ENCODE measurements around the gene FNDC3A.

FNDC3A gene

DNA sequence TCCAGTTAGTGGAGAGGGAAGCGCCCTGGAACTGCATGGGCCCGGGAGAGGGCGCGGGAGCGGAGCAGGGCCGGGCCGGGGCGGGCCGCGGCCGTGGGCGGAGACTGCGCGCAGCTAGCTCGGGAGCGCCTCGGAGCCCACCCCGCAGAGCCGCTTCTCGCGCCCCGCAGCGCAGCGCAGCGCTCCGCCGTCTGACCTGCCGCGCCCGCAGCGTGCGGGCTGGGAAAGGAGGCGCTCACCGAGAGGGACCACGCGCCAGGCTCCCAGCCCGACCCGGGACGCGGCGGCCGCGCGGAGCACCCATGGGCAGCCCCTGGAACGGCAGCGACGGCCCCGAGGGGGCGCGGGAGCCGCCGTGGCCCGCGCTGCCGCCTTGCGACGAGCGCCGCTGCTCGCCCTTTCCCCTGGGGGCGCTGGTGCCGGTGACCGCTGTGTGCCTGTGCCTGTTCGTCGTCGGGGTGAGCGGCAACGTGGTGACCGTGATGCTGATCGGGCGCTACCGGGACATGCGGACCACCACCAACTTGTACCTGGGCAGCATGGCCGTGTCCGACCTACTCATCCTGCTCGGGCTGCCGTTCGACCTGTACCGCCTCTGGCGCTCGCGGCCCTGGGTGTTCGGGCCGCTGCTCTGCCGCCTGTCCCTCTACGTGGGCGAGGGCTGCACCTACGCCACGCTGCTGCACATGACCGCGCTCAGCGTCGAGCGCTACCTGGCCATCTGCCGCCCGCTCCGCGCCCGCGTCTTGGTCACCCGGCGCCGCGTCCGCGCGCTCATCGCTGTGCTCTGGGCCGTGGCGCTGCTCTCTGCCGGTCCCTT, 244.5 kb downstream of the FNDC3A start, which contains the start of gene MLNR:
TSS of gene MLNR (plus strand) at position 303 of the 820 bp plus-strand sequence. CDS start at position 303, 0 bp downstream.
- DNase-seq (ENCODE audit: low spot score): peak; percentile 34

DNA sequence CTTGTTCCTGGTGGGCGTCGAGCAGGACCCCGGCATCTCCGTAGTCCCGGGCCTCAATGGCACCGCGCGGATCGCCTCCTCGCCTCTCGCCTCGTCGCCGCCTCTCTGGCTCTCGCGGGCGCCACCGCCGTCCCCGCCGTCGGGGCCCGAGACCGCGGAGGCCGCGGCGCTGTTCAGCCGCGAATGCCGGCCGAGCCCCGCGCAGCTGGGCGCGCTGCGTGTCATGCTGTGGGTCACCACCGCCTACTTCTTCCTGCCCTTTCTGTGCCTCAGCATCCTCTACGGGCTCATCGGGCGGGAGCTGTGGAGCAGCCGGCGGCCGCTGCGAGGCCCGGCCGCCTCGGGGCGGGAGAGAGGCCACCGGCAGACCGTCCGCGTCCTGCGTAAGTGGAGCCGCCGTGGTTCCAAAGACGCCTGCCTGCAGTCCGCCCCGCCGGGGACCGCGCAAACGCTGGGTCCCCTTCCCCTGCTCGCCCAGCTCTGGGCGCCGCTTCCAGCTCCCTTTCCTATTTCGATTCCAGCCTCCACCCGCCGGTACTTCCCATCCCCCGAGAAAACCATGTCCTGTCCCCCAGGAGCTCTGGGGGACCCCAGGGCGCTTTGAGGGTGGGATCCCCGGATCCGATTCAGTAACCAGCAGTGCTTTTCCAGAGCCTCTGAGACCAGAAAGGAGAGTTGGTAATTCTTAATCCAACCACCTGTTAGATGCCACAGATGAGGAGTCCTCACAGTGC, 245.3 kb downstream of the FNDC3A start:
- no peak for DNase-seq (ENCODE audit: low spot score)

GRCh38 chr13:49221590-49221965, 245.9 kb downstream of the FNDC3A start:
- DNase-seq (ENCODE audit: low spot score): no peak

DNA sequence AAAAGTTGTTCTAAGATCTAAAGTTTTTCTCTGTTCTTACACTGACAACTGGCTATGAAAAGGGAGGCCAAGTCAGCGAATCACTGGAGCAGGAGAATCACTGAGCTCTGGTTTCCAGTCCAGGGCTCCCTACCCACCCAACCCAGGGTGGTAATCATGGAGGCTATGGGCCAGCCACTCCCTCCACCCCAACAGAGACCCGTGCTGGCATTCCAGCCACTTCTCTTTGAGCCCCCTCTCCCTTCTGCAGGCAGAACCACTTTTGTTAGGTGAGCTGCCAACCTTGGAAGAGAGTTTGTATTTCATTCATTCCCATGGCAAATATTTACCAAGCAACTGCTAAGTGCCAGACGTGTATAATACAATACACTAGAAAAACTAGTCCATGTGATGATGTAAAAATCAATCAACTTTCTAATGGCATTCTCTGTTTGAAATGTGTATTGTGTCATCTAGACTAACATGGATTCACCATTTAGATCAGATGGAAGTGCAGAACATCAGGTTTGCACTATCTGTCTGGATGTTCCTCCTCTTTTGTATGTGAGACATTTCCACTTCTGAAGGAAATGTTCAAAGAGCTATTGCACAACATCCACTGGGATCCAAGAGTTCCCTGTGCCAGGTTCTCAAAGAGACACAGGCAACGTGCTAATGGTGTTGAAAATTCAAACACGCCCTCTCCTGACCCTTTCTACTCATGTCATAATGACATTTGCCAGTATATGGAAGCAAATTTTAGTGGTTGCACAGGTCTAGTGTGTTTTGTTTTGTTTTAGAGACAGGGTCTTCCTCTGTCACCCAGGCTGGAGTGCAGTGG, 249.7 kb downstream of the FNDC3A start:
- DNase-seq (ENCODE audit: low spot score): no peak

DNA sequence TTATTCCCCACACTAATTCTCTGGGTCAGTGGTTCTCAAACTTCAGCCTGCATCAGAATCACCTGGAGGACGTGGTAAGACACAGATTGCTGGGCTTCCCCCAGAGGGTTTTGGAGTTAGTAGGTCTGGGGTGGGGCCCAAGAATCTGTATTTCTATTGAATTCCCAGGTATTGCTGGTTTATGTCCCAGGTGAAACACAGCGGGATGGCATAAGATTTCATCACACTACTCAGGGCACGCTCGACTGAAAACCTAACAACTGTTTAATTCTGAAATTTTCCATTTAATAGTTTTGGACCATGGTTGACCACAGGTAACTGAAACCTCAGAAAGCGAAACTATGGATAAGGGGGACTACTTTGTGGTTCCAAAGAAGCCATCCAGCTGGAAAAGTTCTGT, 250.9 kb downstream of the FNDC3A start:
- no peak for DNase-seq (ENCODE audit: low spot score)

- no peak for DNase-seq (ENCODE audit: low spot score)
Observed at GRCh38 chr13:49234741-49235140, 259.0 kb downstream of the FNDC3A start.

DNA sequence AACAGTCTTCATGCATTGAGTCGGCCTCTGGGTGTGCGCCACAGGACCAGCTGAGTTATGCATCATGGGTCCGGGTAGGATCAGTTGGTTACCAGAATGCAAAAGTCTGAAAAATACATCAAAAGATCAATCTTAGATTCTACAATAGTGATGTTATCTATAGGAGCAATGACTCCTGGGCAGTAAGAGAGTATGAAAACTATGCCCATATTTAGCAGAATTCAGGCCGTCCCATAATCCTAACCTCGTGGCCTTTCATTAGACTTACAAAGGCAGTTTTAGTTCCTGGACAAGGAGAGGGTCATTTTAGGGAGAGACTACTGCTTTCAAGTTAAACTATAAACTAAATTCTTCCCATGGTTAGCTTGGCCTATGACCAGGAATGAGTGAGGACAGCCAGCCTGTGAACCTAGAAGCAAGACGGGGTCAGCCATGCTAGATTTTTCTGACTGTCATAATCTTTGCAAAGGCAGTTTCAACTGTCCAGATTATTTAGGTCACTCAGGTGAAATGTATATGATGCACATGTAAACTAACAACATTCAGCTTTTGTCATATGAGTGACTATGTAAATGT, 260.2 kb downstream of the FNDC3A start:
- no peak for DNase-seq (ENCODE audit: low spot score)

DNA sequence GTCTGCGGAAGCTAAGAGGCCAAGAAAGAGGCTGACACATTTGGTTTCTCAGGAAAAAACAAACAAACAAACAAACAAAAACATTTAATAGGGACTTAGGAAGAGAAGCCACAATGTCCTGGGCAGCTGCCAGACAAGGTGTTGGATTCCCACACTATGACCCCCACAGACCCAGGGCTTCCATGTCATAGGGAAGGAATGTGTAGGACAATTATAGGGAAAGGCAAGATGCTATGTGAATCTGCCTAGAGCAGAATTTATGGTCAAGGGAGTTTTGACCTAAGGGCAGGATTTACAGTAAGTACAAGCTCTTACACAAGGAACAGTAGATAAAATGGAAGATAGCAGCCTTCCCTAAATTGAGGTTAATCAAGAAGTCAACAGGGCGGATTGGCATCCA, 262.9 kb downstream of the FNDC3A start:
- no peak for DNase-seq (ENCODE audit: low spot score)

- peak; percentile 39 for DNase-seq (ENCODE audit: low spot score)
Observed at GRCh38 chr13:49240017-49240416, 264.3 kb downstream of the FNDC3A start.

- DNase-seq (ENCODE audit: low spot score): no peak
Observed at GRCh38 chr13:49241296-49241695, 265.6 kb downstream of the FNDC3A start.

GRCh38 chr13:49245101-49245500, 269.4 kb downstream of the FNDC3A start:
- DNase-seq (ENCODE audit: low spot score): no peak

- DNase-seq (ENCODE audit: low spot score): no peak
Observed at GRCh38 chr13:49246850-49247642, 271.3 kb downstream of the FNDC3A start.

GRCh38 chr13:49247643-49248621, 272.2 kb downstream of the FNDC3A start, which contains the start of gene CDADC1:
TSS of gene CDADC1 (plus strand) at chr13:49247925. CDS start at chr13:49248038, 113 bp downstream.
- peak; percentile 95 for DNase-seq (ENCODE audit: low spot score)

GRCh38 chr13:49248622-49249002, 272.9 kb downstream of the FNDC3A start:
- peak; percentile 33 for DNase-seq (ENCODE audit: low spot score)

DNA sequence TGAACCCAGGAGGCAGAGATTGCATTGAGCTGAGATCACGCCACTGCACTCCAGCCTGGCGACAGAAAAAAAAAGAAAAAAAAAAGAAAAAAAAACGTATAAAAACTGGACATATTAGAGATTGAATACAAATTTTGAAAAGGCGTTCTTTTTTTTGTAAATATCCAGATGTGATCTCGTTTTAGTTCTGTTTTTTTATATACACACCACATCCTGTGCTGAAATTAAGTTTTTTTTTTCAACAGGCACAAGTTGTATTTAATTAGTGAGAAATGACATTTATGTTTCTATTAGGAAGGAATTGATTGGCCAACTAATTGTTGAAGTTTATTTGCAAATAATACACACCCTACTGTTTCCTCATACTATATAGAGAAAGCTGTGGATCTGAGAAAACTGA, 275.6 kb downstream of the FNDC3A start:
- DNase-seq (ENCODE audit: low spot score): no peak

DNA sequence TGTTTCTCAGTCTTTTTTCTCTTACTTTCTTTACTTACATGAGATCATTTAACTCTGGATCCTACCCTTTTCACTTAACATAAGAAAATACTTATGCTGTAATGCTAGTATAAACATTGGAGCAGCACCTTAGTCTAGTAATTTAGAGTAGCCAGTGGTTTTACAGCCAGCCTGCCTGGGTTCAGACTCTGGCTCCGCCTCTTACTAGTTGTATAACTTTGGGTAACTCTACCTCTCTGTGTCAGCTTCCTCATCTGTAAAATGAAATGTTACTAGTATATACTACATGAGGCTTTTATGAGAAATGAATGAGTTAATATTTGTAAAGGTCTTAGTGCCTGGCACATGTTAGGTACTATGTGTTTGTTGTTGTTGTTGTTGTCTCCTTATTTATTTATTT, 277.6 kb downstream of the FNDC3A start:
- DNase-seq (ENCODE audit: low spot score): no peak

- no peak for DNase-seq (ENCODE audit: low spot score)
Observed at GRCh38 chr13:49254007-49254406, 278.3 kb downstream of the FNDC3A start.

DNA sequence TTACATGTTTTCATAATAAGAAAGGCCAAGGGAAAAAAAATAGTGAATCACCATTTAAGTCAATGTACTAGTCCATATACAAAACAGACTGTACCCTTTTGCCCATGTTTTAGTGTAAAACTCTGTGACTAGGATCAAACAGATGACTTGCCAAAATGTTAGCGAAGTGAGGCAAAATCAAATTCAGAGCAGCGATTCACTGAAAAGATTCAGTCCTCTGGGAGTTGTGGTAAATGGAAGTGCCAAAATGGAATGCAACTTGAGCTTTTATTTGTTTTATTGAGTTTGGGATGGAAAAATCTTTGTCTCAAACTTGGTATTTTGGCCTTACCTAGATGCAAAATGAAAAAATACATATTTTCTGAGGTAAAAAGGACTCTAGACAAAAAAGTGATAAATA, 281.1 kb downstream of the FNDC3A start:
- DNase-seq (ENCODE audit: low spot score): no peak

GRCh38 chr13:49258089-49258796, 282.5 kb downstream of the FNDC3A start:
- DNase-seq (ENCODE audit: low spot score): no peak

Measured in SW480 (cell line).